Activated effector memory CD4-positive, alpha-beta T cell treated with Interleukin-2 at 50 U/mL for 16 hours (primary cell): ENCODE measurements around the gene TRPC5OS.

Experiments used
- DNase-seq: peaks from one replicate; pipeline ENCODE4 v3.0.0-alpha.2; 2020

TRPC5OS gene

DNA sequence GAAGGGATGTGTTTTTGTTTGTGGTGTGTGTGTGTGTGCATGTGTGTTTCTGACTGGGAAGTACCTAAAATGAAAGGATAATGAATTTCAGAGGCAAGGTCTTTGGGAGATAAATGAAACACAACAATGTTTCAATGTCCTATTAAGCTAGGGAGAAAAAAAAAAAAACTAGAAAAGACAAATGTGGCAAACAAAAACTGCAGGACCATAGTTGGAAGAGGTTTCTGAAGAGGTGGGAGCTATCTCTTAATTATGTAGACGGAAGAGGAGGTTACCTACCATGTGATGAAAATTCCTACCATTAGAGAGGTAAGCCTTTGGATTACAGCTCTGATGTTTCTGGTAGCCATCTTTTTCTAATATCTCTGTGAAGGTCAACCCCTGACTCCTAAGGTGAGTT is at the start of gene TRPC5OS:
TRPC5OS (plus strand) TSS at position 301 of the 400 bp plus-strand sequence. CDS start 25,669 bp downstream, outside the sequence.
- DNase-seq, result no peak

DNA sequence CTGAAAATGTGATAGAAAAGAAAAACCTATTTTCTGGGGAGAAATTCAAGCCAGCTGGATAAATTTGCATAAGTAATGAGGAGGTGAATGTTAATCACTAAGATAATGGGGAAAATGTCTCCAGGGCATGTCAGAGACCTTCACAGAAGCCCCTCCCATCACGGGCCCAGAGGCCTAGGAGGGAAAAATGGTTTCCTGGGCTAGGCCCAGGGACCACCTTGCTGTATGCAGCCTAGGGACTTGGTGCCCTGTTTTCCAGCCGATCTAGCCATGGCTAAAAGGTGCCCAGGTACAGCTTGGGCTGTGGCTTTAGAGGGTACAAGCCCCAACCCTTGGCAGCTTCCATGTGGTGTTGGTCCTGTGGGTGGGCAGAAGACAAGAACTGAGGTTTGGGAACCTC is 46.6 kb upstream of the TRPC5OS start:
- DNase-seq, result no peak

DNA sequence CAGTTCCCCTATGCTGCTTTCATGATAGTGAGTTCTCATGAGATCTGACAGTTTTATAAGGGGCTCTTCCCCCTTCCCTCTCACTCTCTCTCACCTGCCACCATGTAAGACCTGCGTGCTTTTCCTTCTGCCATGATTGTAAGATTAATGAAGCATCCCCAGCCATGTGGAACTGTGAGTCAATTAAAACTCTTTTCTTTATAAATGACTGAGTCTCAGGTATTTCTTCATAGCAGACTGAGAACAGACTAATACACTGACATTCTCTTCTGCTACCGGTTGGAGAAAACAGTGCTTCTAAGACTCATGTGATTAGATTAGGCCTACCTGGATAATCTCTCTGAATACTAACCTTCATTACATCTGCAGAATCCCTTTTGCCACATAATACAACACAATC is 45.4 kb upstream of the TRPC5OS start:
- no peak for DNase-seq

DNA sequence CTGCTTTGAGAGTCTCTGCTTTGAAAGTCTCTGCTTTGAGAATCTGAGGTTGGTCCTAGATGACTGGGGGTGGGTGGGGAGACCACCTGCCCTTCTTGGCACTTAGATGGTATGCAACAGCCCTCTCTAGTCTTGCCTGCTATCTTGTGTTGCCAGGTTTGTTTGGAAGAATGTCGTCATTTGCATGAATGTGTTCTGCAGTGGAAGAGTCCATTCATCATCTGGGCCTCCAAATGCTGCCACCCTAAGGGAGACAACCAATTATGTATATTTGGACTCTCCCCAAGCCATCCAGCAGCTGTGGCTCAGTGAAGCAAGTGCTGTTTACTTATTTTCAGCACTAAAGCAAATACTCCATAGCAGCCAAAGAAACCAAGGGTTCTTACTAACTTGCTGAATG is 44.6 kb upstream of the TRPC5OS start:
- no peak for DNase-seq

DNA sequence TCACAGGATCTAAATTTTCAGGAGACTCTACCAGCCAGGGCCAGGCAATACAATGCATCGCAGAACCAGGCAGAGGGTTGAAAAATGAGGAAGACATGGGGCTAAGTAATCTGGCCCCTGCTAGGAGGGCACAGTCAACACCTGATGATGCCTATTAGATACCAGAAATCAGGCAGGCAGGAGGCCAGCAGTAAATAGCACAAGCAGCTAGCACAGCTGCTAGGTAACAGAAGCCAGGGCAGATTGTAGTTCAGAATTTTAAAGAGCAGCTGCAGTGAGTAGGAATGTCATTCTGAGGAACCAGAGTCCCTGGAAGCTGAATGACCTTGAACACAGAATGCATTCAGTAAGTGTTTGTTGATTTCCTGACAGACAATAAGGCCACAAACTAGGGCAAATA is 38.8 kb upstream of the TRPC5OS start:
- no peak for DNase-seq

DNA sequence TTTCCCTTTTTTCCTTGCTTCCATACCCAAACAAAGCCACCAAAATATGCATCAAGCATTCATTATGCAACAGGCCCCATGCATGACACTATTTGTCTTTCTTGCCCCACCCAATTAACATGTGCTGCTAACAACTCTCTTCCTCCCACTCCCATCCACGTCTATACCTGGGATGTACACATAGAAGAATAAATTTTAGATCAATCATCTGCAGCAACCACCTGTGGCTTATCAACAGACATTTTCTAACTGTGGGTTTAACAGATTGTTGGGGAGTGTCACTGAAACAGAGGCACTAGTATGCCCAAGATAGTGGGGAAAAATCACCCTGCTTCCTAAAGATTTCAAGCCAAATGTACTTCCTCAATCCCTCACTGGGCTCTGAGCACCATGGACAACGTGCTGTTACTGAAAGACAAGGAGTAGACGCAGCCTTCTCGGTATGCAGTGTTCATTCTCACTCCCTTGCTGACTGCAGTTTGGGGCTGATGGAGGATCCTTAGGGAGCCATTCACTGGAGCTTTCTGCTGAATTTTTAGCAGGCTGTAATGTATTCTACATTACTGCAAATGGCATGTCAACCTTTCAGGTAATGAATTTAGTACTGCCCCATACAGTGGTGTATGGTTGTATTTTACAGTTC is 28.4 kb upstream of the TRPC5OS start:
- DNase-seq, result no peak

DNA sequence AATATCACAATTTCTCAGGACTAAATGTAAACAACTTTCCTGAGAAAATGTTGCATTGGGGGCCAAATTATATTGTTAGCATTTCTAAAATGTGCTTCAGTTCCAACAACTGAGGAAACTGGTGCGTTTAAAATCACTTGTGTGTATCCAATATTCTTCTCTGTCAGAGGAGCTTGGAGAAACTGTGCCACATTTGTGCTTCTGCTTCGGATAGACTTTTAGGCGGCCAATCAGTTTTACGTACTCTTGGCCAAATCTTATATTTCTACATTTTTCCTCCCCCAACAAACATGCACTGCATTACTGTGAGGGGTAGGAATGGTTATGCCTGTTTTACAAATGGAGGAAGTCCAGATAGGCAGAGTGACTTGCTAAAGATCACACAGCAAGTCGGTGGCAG is 27.4 kb upstream of the TRPC5OS start:
- no peak for DNase-seq

DNA sequence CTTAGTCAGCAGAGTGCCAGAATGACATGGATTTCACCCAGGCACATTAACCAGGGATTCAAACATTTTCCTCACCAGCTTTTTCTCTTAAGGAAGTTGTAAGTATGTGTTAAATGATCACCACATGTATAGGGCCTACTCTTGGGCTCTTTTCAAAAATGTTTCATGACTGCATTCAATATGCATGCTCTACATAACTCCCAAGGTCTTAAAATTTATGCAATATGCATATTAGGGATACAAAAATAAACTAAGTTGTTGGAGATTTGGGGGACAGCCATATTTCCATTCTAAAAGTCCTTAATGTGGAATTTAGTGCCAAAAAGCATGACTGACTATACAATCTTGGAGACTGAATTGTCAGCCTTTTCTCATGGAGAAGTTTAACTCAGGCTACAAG is 25.0 kb upstream of the TRPC5OS start:
- DNase-seq, result no peak

DNA sequence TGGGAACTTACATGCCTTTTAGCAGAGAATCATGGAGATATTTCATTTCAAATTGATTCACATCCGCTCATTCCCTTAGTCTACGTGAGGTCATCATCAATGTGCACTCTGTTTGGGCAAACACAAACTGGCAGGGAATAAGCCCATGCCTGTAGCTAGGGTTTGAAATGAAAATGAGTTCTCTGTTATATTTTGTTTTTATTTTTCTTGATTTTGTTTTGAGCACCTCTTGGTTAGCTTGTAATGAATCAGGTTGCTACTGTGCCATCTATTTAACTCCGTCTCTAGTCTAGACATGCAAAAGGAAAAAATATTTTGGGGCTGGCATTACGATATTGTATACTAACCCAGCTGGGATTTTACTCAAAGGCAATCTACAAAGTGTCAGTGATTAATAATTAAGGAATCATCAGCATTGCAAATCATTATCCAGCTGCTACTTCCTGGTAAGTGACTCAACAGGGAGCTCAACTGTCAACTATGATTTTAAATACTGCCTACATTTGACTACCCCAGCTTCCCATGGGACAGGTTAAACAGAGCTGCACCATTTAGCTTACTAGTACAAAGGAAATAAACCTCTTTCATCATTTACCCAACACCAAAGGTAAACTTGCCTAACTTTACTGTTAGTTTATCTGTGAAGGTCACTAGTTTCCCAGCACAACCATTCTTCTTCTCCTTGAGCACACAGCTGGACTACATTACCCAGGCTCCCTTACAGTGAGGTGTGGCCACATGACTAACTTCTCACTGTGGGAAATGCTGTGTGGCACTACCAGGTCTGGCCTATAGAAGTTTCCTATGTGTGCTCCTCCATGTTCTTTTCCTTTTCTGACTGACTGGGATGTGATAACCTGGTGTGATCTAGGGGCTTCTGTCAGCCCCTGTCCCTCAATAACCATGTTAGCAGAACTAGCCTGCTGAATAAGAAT is 21.2 kb upstream of the TRPC5OS start:
- DNase-seq, result no peak

DNA sequence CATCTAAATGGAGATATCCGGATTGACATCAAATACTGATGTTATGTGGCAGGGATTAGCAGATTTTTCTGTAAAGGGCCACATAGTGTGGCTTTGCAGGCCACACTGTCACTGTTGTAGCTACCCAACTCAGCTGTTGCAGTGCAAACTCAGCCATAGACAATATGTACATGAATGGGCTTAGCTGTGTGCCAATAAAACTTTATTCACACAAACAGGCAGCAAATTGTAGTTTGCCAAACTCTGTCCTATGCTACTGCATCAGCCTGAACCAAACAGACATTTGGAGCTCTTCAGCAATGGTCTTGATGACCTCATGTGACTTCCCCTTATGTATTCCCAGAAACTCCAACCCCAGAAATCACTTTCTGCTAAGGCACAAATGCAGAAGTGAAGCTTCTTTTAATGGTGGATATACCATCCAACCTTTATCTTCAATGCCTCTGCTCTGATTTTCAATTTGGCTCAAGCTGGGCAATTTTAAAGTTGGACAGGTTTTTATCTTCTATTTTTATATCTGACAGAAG is 18.4 kb upstream of the TRPC5OS start:
- no peak for DNase-seq

DNA sequence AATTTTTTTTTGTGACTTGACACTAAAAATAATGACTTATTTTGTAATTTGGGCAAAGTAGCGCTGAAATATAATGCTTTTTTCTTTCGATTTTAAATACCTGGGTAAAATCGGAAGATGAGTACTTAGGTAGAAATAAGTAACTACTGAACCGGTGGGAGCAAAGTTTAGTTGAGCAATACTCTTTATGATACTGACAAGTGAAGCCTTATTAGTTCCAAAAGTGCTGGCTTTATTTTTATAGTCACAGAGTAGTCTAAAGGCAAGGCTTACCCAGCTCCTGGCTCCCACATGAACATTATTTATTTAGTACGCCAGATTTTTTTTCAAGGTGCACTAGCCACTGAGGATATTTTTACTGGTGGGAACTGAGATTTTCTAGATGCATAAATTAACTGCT is 14.4 kb upstream of the TRPC5OS start:
- no peak for DNase-seq

DNA sequence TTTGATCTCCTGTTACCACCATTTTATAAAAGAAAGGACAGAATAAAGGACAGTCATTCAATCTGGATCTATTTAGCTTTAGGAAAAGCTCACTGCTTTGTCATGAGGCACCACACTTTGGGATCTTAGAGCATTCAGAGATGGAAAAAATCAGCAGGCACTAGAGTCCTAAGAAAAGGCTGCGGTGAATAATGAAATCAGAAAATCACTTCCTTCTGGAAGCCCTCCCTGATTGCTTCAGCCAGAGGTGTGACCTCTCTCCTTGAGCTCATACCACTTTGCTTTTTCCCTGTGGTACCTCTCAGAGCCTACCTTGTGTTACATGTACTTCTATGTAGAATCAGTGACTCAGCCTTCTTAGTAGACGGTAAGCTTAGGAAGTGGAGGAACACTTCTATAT is 8.7 kb upstream of the TRPC5OS start:
- no peak for DNase-seq

DNA sequence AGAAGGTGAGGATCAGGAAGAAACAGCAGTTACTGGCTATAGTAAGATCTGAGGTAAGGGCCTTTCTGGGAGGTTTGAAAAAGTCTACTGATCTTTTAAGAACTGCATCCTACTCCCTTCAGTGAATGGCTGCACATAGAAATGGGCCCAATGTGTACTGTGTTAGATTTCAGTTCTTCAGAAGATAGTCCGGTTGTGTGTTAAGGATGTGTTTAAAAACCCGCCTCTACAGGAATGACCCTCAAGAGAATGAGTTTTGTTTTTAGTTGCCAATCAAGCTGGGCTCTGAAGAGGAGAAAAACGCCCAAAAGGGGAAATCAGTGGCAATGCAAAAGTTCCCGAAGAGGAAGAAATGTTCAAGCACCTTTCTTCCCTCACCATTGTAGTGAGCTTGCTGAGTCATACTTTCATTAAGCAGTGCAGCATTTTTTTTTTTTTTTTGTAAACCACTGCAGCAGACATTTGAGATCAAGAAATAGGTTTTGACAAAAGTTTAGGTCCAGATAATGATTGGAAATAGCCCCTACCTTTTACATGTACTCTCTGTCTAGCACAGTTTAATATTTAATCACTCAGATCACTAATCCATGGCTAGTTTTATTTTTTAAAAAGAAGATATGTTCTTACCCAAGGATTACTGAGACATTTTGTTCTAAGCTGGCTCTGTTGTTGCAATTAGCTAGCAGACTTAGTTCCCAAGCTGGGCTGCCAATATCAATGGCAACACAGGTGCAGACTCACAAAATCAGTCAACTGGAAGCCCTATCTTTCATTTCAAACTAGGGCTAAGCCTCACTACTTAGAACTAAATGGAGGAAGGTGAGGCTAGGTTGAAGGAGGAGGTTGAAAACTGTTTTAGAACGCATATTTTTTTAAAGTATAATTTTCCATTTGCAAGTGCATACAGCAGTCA is 7.0 kb upstream of the TRPC5OS start:
- DNase-seq, result no peak

DNA sequence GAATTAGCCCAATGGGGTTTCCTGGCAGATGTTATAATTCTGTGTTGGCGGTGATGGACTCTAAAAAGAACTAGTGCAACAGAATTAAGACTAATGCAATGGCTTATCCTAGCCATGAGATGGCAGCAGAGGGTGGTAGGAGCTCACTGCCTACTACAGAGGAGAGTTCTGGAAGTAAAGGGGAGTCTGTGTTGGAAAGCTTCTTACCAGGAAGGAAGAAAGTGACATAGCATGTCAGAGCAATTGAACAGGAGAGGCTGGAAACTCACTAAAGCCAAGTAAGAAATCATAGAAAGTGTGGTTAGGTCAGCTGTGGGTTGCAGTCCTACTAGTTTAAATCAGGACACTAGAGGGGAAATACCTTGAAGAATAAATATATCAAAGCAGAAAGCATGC is 6.3 kb upstream of the TRPC5OS start:
- no peak for DNase-seq

DNA sequence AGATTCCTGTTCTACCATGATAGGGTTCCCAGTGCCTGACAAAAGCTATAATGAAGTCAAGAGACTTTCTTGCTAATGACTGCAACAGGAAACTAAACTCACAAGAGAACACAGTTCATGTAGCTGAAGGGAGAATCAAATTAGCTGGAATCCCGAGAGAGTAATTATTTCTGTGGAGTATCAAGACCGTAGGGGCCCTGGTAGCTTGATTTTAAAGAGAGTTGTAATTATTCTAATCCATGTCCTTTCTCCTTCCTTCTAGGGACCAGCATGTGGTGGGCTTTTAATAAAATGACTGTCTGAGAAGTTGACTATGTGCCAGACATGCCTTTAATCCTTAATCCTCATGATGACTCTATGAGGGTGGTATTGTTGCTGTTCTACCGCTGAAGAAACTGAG is 1.7 kb upstream of the TRPC5OS start:
- DNase-seq, result no peak

DNA sequence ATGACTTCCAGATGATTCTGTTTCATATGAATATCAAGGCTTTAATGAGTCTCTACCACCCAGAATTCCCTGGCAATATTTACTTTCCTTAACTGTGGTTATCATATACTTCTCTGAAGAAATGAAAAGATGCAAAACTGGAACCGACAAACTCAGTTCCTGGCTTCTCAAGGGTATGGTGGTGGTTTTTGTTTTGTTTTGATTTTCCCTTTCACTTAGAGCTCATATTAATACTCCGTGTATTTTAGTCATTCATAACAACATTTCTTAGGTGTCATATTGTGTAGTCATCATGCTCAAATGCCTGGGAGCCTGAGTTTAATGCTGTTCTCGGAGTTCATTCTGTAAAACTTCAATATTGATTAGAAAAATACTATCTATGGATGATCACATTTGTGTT is 665 bp downstream of the TRPC5OS start:
- no peak for DNase-seq

DNA sequence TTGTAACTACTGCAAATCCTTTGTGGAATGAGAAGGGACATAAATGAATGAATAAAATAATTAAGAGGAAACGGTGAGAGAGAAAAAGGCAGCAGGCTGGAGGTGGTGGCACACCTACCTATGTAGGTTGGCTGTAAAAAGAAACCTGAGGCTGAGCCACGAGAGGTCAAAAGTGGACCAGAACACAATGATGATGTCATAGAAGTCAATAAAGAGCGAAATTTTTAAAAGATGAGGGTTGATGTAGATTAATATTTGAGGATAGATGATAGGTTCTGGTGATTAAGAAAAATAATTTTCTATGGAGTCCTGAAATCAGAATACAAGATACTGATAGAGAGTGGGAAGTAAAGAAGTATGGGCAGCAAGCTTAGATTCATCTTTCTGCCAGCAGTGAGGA is 1.7 kb downstream of the TRPC5OS start:
- DNase-seq, result no peak

DNA sequence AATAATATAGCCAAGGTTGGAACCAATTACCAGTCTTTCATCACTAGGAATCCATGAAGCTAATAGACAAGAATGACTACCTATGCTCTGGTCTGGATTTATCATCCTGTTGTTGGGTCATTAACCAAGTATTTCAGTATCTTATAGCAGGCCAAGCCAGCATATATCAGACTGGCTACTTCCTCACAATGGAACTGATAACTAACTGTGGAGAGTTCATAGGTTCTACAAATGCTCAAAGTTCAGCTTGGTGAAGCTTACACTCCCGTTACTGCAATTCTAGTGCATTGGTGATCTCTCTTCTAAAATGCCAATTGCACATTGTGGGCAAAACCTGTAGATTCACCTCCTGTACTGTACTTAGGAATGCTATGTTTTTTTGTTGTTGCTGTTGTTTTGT is 4.8 kb downstream of the TRPC5OS start:
- no peak for DNase-seq

DNA sequence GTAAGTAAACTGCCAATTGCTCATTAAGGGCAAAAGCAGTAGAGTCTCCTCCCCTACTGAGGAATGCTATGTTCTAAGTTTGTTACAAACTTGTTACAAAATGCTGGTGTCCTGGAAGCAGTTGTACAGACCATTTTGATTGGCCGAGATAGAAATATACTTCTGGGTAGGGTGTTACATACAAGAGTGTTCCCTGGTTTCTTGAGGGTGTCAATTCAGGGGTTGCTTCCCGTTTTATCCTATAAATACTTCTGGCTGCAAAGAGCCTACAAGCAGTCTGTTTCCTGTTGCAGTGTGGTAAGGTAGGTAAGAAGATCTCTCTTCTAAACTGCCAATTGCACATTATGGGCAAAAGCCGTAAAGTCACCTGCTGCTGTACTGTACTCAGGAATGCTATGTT is 5.7 kb downstream of the TRPC5OS start:
- DNase-seq, result no peak

DNA sequence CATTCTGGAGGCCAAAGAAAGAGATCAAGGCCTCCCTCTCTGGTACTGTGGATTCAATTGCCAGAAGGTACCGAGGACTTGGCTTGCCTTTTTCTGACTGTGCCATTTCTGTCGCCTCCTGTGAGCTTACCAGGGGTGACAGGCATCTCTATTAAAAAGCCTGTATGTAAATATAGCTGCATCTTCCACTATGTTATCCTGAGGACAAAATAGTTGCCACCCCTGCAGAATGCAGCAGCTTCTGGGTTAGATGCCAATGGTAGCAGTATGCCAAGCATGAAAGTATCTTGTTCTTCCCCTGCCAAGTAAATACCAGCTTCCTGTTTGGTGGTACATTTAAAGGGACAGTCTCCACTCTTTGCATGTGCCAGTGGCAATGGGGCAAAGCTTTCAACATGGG is 10.7 kb downstream of the TRPC5OS start:
- no peak for DNase-seq

DNA sequence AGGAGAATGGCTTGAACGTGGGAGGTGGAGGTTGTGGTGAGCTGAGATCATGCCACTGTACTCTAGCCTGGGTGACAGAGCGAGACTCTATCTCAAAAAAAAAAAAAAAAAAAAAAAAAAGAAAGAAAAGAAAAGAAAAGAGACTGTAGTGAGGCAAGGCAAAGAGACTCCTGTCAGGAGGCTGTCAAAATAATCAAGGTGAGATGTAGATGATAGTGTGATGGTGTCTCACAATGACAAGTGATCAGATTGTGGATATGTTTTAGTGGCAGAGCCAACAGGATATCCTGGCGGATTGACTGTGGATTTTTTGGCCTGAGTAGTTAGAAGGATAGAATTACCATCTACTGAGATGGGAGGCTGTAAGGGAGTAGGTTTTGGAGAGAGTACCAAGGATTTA is 12.6 kb downstream of the TRPC5OS start:
- DNase-seq, result no peak

DNA sequence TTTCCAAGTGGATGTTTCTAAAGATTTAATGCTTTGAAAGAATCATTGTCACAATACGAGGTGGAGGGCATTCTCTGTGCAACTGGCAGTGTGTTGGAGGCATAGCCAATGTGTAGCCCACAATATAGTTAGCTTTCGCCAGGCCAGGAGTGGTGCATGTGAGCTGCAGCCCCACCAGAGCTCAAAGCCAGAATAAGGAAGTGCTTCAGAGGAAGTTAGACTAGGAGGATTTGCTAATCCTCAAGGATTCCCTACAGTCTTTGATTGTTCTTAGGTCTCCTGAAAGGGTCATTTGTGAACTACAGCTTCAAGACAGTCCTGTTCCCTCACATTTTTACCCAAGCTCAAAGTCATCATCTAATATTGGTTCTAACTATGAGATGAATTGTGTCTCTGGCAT is 16.4 kb downstream of the TRPC5OS start:
- DNase-seq, result no peak

DNA sequence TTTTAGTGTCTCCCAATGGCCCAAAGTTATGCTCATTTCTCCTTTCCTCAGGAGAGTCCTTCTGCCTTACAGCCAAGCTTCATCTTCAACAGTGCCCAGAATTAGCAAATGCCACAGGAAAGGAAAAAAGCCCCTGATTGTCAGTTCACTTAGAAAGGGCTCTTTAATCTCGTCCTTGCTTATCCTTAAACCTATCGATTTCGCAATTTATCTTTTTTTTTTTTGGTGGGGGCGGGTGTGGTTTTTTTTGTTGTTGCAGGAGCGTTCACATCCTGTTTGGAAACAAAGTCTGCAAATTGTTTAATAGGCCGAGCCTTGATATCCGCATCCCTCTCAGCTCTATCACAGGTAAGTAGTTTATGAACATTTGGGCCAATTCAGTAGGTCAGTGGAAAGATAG is 20.2 kb downstream of the TRPC5OS start:
- no peak for DNase-seq
